LNCAP (cell line): ENCODE measurements around the gene MTFR1L.

Experiments
- CTCF ChIP-seq: fragments of 450-650 bp; IDR thresholded peaks from 2 replicates; pipeline ENCODE4 v1.5.1; 2017; ENCODE audit warnings: mild to moderate bottlenecking

MTFR1L gene

GRCh38 chr1:25774206-25774803 is 45.4 kb upstream of the MTFR1L start:
- no peak for TF ChIP-seq CTCF

GRCh38 chr1:25774921-25775771 is 44.6 kb upstream of the MTFR1L start:
- TF ChIP-seq CTCF = no peak

GRCh38 chr1:25779388-25779787 is 40.4 kb upstream of the MTFR1L start:
- TF ChIP-seq CTCF = no peak

GRCh38 chr1:25779894-25780293 is 39.9 kb upstream of the MTFR1L start:
- no peak for TF ChIP-seq CTCF

GRCh38 chr1:25780318-25781129 is 39.2 kb upstream of the MTFR1L start:
- TF ChIP-seq CTCF = no peak

- no peak for TF ChIP-seq CTCF
Measured at GRCh38 chr1:25781130-25781433, 38.7 kb upstream of the MTFR1L start.

GRCh38 chr1:25782608-25783201 is 37.0 kb upstream of the MTFR1L start:
- TF ChIP-seq CTCF = no peak
